Thymus (tissue), 11 donors: Measurements from ENCODE around the gene SEMA3A. TPM values are rescaled to one million over a fixed set of nuclear protein-coding genes. Genes with fewer than 3 reads are reported as not detected.
"Not testable (repeated sequence)": the region's sequence is repeated elsewhere in the genome, so short reads cannot be mapped to it uniquely, and the experiment has no call there.

Experiments
- DNase-seq, 9 donors: peaks; one replicate each; pipeline ENCODE4 v3.0.0-alpha.2; 2013; ENCODE audit warnings: low spot score in 9 of 9, low read depth in 6 of 9, missing footprints in 1 of 9
- H3K27ac ChIP-seq, 2 donors: one replicate each; pipeline ENCODE4 v1.5.1; 2013; ENCODE audit warnings: control low read depth in 1 of 2, low read depth in 1 of 2, low read length in 1 of 2, mild to moderate bottlenecking in 1 of 2, moderate library complexity in 1 of 2
- H3K27me3 ChIP-seq, 2 donors: one replicate each; pipeline ENCODE4 v1.5.1; 2013; ENCODE audit warnings: low read length in 1 of 2; ENCODE audit not compliant: control insufficient read depth in 2 of 2, insufficient read depth in 1 of 2
- H3K36me3 ChIP-seq, 2 donors: one replicate each; pipeline ENCODE4 v1.5.1; 2013; ENCODE audit warnings: low read length in 1 of 2, mild to moderate bottlenecking in 1 of 2, moderate library complexity in 1 of 2; ENCODE audit not compliant: control insufficient read depth in 2 of 2, insufficient read depth in 2 of 2
- H3K4me1 ChIP-seq, 2 donors: one replicate each; pipeline ENCODE4 v1.5.1; 2013; ENCODE audit warnings: low read length in 2 of 2; ENCODE audit not compliant: control insufficient read depth in 2 of 2, insufficient read depth in 2 of 2
- H3K4me3 ChIP-seq, 2 donors: one replicate each; pipeline ENCODE4 v1.5.1; 2013; ENCODE audit warnings: low read length in 2 of 2, control low read depth in 1 of 2, mild to moderate bottlenecking in 1 of 2
- H3K9me3 ChIP-seq, 2 donors: one replicate each; pipeline ENCODE4 v1.5.1; 2013; ENCODE audit warnings: low read length in 1 of 2, mild to moderate bottlenecking in 1 of 2; ENCODE audit not compliant: control insufficient read depth in 2 of 2, insufficient read depth in 1 of 2
- WGBS: extraction: QIAGEN DNeasy Blood & Tissue Kit; methylation state at CpG from one replicate; pipeline ENCODE4 v1.1.7; 2013; 5-methylcytosine and 5-hydroxymethylcytosine counted together
- polyA plus RNA-seq: library from polyadenylated mRNA; stranded (reverse); fragments of 200-250 nt; gene quantifications from one replicate; pipeline ENCODE4 v1.2.3, GENCODE V29; 2013
- total RNA-seq: library from RNA; stranded (reverse); fragments of 120-200 nt; gene quantifications from one replicate; pipeline ENCODE4 v1.2.4, GENCODE V29; 2013
- donor health status: healthy.

Gene SEMA3A
- total and polyA plus RNA-seq, 2 donors: 0.27 to 1.0 TPM

DNA sequence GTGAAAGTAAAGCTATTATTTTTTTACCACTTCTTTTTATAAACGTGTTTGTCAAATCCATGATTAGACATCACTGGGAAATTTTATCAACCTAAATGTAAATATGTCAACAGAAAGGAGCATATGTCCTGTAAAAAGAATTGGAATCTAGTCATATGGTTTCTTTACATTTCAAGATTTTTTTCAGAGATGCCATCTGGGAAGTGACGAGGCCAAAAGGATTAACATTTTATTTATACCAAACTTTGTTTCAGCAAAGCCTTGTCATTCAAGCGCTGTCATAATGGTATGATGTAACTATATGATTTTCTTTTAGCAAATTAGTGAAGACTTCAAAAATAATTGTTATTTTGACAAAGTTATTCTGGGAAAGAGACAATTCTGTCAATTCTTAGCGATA lies 117.3 kb downstream of the SEMA3A start:
- Histone ChIP-seq H3K36me3 (no peaks in the 10 kb centered on the region), H3K9me3 (no peaks in the 10 kb centered on the region), H3K27ac (no peak overlapping the region), H3K4me1 (no peaks in the 10 kb centered on the region), H3K27me3 (no peaks in the 10 kb centered on the region), H3K4me3 (no peak overlapping the region)
- no peak for DNase-seq
- 96% methylated on average over 4 of the region's 4 CpGs for WGBS

DNA sequence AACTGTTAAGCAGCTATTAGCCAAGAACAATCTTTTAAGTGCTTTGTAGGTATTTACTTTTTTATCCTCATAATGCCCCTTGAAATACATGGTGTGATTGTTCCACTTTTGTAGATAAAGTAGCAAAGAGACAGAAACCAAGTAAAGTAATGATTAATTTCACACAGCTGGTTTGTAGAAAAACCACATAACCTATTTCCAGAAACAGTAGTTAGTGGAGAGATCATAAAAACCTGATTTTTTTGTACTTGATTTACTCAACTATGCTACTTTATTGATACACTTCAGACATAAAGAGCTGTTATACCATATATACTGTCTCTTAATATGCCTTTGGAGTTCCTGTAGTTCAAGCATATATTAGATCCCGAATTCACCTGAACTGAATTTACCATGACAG lies 118.4 kb downstream of the SEMA3A start:
- Histone ChIP-seq H3K27me3 (no peaks in the 10 kb centered on the region), H3K4me3 (no peak overlapping the region), H3K36me3 (no peaks in the 10 kb centered on the region), H3K4me1 (no peaks in the 10 kb centered on the region), H3K27ac (no peak overlapping the region), H3K9me3 (no peaks in the 10 kb centered on the region)
- 94% methylated on average over 1 of the region's 1 CpG for WGBS
- no peak for DNase-seq

DNA sequence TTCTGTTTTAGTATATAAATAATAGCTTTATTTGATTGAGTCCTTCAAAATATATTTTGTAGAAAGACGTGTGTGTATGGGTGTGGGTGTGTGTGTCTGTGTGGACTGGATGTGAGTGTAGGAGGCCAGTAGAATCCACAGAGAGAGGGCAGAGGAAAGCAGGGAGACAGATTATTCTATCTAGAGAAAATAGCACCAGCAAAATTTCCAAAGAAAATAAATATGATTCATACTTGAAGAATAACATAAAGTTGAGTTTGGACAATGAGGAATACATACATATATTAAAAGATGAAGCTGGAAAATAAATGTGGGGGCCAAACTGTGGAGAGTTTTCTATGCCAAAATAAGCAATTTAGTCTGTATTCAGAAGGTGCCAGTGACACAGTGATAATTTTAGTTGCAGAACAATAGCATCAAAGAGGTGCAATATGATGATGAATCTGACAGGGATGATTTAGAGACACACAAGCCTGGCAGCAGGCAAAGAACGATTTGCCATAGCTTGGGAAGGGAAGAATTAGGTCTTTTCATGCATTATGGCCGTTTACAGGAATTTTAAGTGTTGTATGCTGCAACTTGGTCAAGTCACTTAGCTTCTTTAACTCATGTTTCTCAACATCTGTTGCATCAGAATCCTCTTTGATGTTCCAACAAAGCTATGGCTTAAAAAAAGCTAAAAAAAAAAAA lies 121.3 kb downstream of the SEMA3A start:
- 87% methylated on average over 3 of the region's 3 CpGs for WGBS
- H3K9me3 ChIP-seq: no peaks in the 10 kb centered on the region
- no peak for DNase-seq
- no peaks in the 10 kb centered on the region for H3K27me3 ChIP-seq
- H3K36me3 ChIP-seq: no peaks in the 10 kb centered on the region
- no peak overlapping the region for H3K4me3 ChIP-seq
- H3K4me1 ChIP-seq: no peaks in the 10 kb centered on the region
- no peak overlapping the region for H3K27ac ChIP-seq

DNA sequence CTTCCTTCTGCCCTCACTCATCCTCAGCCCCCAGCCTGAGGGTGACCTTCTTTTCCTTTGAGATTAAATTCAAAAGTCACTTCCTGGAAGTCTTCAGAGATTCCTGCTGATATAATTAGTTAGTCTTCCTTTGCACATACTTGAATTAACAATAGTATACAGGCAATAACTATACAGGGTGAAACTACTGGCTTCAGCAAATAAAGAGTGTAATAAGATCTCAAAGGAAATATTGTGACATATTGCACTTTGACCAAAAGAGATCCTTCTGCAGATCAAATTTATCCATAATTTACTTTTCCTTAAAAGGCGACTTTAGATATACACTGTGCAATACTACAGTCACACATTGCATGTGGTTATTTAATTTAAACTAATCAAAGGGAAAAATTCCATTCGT lies 123.8 kb downstream of the SEMA3A start:
- H3K4me1 ChIP-seq: no peaks in the 10 kb centered on the region
- WGBS: 74% methylated on average over 2 of the region's 2 CpGs
- no peak for DNase-seq
- H3K27me3 ChIP-seq: no peaks in the 10 kb centered on the region
- H3K9me3 ChIP-seq: no peaks in the 10 kb centered on the region
- H3K4me3 ChIP-seq: no peak overlapping the region
- H3K36me3 ChIP-seq: no peaks in the 10 kb centered on the region
- H3K27ac ChIP-seq: no peak overlapping the region

DNA sequence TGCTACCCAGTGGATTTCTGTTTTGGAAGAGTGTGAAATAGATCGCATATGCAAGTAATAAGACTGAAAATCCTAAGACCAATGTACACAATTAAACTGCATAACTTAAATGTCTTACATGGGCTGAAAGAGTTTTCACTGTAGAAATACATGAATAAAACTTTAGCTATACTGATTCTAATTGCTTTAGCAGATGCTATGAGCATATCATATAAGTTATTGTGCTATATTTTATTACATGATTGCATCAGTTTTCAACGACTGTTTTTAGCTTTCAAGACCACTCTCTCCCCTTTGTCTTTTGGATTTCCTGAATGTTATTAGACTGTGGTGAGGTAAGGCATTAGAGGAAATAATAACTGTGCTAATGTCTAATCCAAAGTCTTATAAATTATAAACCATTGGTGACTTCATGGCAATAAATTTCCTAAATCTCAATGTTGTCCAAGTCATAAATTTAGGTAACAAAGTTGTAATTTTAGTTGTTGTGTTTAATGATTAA lies 124.5 kb downstream of the SEMA3A start:
- WGBS: 61% methylated on average over 2 of the region's 2 CpGs

DNA sequence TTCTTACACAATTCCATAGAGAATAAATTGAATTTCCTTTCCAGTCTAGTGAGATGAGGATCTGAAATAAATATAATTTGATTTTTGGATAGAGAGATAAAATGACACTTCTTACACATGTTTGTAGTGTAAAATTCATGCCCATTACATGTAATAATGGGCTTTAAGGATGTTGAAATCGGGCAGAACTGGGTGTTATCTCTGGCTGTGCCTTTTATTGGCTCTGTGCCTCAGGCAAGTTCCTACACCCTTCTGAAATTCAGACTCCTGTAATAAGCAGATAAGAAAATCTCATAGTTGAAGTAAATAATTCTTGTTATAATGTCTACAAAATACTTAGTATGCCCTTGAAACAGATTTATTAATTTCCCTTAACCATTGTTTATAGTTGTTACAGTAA lies 125.6 kb downstream of the SEMA3A start:
- Histone ChIP-seq H3K36me3 (no peaks in the 10 kb centered on the region), H3K9me3 (no peaks in the 10 kb centered on the region), H3K27ac (no peak overlapping the region), H3K4me3 (no peak overlapping the region), H3K4me1 (no peaks in the 10 kb centered on the region), H3K27me3 (no peaks in the 10 kb centered on the region)
- 73% methylated on average over 1 of the region's 1 CpG for WGBS
- no peak for DNase-seq

More for the DNA sequence above, 124.5 kb downstream of the SEMA3A start:
- Histone ChIP-seq H3K27ac (no peak overlapping the region), H3K4me3 (no peak overlapping the region), H3K4me1 (no peaks in the 10 kb centered on the region), H3K36me3 (no peaks in the 10 kb centered on the region), H3K9me3 (no peaks in the 10 kb centered on the region), H3K27me3 (no peaks in the 10 kb centered on the region)
- DNase-seq: no peak

DNA sequence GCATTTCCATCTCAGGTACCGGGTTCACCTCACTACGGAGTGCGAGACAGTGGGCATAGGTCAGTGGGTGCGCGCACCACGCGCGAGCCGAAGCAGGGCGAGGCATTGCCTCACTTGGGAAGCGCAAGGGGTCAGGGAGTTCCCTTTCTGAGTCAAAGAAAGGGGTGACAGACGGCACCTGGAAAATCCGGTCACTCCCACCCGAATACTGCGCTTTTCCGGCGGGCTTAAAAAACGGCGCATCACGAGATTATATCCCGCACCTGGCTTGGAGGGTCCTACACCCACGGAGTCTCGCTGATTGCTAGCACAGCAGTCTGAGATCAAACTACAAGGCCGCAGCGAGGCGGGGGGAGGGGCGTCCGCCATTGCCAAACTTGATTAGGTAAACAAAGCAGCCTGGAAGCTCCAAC lies 132.1 kb downstream of the SEMA3A start:
- not testable (repeated sequence) for H3K36me3 ChIP-seq, H3K27ac ChIP-seq, H3K4me1 ChIP-seq, H3K4me3 ChIP-seq, H3K9me3 ChIP-seq, H3K27me3 ChIP-seq, DNase-seq
- 96% methylated on average over 28 of the region's 28 CpGs for WGBS

DNA sequence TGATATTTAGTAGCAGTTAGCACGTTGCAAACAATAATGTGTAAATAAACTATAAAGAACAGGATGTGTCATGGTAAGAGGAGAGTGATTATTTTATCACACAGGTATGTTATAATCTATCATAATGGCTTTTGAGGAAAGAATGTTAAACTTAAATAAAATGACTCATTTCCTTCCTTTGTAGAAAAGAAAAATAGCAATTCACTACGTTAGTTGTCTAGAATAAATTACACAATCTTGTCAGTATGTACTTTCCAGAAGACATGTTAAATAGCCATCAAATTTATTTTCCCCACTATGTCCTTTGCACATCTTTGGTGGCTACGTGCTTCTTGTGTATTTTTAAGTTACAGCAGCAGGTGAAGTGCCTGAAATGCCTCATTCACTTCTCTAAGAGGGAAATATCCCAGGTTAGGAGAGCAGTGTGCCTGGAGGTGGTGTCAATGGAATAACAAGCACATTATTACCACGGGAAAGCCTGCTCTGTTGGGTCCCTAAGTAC lies 133.8 kb downstream of the SEMA3A start:
- Histone ChIP-seq H3K36me3 (no peaks in the 10 kb centered on the region), H3K4me3 (no peak overlapping the region), H3K4me1 (no peaks in the 10 kb centered on the region), H3K27ac (no peak overlapping the region), H3K9me3 (no peaks in the 10 kb centered on the region), H3K27me3 (no peaks in the 10 kb centered on the region)
- no peak for DNase-seq
- 58% methylated on average over 4 of the region's 4 CpGs for whole genome bisulfite sequencing

DNA sequence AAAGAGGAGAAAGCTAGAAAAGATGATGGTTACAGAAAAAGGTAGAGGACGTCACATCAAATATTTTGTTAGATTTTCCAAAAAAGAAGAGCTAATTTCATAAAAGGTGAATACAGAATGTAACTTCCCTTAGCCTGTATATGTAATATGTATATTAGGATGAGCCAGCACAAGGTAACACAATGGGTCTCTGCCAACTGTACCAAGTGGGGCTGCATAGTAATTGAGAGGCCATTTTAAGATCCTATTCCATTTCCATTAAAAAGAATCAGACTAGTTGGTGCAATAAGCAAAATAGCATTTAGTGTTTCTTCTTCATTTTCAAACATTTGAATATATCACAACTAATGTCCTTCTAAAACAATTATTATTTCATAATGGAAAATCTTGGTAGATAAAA lies 134.6 kb downstream of the SEMA3A start:
- Histone ChIP-seq H3K36me3 (no peaks in the 10 kb centered on the region), H3K27me3 (no peaks in the 10 kb centered on the region), H3K4me3 (no peak overlapping the region), H3K4me1 (no peaks in the 10 kb centered on the region), H3K27ac (no peak overlapping the region), H3K9me3 (no peaks in the 10 kb centered on the region)
- no peak for DNase-seq
- WGBS: 93% methylated on average over 1 of the region's 1 CpG
